GM10248 (cell line): ENCODE data around the gene CCNY.

Experiments used
- CTCF ChIA-PET: fragments of 300-600 bp; sonication (Branson Sonifier 250); formaldehyde crosslinking; extraction: SDS; loops from one replicate; lab custom pipeline; 2021; ENCODE audit warnings: antibody characterized with exemption; lab: Yijun Ruan, JAX
- POLR2A ChIA-PET: fragments of 350-650 bp; sonication (Branson Sonifier 250); formaldehyde crosslinking; extraction: SDS; loops from one replicate; lab custom pipeline; 2020; ENCODE audit warnings: antibody characterized with exemption; lab: Yijun Ruan, JAX
- DNase-seq: peaks from one replicate; pipeline ENCODE4 v3.0.0; 2012; ENCODE audit errors: extremely low spot score
- TF ChIP-seq, protein P1 (sequence below): IDR thresholded peaks from 2 replicates; pipeline ENCODE4 v1.5.1; 2012; ENCODE audit warnings: mild to moderate bottlenecking, low read depth; ENCODE audit errors: extremely low read depth, missing control alignments, control extremely low read depth

Gene CCNY

DNA sequence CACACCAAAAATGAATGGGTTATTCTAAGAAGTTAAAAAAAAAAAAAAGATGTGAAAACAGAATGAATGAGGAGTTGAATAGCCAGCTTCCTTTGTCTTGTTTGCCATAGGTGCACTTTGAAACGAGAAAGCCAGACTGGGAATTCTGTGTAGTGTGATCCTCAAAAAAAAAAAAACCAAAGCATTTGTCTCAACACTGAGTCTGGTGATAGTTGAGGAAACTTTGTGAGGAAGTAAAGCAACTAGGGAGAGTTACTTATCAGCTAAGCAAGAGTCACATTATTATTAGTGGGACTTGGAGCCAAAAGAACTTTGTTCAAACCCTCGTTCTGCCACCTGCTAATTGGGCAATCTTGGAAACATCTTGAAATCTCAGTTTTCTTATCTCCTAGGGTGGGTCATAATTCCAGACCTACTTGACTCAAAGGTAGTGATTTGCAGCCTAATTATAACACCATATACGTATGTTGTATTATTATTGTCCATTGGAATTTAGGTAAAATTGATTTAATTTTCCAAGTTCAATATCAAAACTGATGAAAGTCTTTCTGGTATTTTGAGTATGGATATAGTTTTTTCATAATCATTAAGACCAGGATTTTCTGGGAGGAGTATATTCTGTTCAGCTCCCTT lies 169.0 kb downstream of the CCNY start:
- ChIA-PET POLR2A (no interaction called here), CTCF (interaction anchor here (0.8 to 2.4 kb wide), 7 partner anchors 10 to 126 kb away, joined by 3 to 7 read pairs (median 3); no protein-coding TSS in a partner anchor)
- TF ChIP-seq, protein P1, sequence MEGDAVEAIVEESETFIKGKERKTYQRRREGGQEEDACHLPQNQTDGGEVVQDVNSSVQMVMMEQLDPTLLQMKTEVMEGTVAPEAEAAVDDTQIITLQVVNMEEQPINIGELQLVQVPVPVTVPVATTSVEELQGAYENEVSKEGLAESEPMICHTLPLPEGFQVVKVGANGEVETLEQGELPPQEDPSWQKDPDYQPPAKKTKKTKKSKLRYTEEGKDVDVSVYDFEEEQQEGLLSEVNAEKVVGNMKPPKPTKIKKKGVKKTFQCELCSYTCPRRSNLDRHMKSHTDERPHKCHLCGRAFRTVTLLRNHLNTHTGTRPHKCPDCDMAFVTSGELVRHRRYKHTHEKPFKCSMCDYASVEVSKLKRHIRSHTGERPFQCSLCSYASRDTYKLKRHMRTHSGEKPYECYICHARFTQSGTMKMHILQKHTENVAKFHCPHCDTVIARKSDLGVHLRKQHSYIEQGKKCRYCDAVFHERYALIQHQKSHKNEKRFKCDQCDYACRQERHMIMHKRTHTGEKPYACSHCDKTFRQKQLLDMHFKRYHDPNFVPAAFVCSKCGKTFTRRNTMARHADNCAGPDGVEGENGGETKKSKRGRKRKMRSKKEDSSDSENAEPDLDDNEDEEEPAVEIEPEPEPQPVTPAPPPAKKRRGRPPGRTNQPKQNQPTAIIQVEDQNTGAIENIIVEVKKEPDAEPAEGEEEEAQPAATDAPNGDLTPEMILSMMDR = no peak
- no peak for DNase-seq

DNA sequence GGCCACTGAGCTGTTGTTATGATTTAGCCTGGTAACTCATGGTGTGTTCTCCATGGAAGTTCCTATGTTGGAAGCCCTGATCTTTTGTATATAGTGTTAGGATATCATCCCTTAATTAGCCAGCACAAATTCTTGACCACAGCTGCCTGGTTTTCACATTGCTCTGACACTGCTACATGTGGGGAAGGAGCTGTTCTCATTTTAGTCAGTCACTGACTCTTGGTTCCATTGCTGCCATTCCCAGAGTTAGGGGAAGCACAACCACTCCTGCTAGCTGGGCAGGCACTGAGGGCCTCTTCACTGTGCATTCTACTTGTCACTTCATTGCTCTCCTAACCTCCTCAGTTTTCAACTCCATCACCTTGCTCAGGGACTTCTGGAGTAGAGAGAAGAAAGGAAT lies 170.4 kb downstream of the CCNY start:
- CTCF ChIA-PET = interaction anchor here (1.1 to 2.4 kb wide), 4 partner anchors 11 to 59 kb away, joined by 3 to 7 read pairs (median 3); no protein-coding TSS in a partner anchor

DNA sequence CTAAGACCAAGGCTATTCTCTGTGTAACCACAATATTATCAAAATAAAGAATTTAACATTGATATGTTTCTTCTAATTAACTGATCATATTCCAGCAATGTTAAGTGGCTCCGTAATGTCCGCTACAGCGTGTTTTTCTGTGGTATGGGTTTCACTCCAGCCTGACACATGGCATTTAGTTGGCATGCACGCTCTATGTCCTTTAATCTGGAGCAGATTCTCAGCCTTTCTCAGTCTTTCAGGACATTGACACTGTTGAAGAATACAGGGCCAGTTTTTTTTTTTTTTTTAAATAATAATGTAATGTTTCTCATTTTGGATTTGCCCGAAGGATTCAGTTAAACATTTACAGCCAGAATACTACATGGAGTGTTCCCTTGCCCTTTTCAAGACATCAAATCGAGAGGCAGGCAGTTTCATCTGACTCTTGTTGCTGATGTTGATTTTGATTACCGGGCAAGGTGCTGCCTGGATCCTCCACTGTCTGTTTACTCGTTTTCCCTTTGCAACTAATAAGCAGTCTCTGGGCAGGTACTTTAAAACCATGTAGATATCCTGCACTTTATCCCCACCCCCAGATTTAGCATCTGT lies 171.3 kb downstream of the CCNY start:
- TF ChIP-seq, protein P1 = no peak
- ChIA-PET CTCF (no interaction called here), POLR2A (no interaction called here)
- DNase-seq = no peak

More for the DNA sequence above, 170.4 kb downstream of the CCNY start:
- POLR2A ChIA-PET = no interaction called here
- TF ChIP-seq, protein P1 = no peak
- no peak for DNase-seq

DNA sequence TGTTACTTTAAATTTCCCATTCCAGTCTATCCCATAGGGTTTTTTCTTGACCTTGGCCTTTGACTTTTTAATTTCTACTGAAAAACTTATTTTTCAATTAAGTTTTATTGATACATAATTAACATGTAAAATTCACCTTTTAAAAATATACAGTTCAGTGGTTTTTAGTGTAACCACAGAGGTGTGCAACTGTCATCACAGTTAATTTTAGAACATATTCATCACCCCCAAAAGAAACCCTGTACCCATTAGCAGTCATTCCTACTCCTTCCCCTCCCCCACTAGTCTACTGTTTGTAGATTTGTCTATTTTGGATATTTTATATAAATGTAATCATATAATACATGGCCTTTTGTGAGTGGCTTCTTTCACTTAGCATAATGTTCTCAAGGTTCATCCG lies 172.3 kb downstream of the CCNY start:
- POLR2A ChIA-PET = no interaction called here
- DNase-seq = no peak
- CTCF ChIA-PET = no interaction called here
- TF ChIP-seq, protein P1 = no peak

DNA sequence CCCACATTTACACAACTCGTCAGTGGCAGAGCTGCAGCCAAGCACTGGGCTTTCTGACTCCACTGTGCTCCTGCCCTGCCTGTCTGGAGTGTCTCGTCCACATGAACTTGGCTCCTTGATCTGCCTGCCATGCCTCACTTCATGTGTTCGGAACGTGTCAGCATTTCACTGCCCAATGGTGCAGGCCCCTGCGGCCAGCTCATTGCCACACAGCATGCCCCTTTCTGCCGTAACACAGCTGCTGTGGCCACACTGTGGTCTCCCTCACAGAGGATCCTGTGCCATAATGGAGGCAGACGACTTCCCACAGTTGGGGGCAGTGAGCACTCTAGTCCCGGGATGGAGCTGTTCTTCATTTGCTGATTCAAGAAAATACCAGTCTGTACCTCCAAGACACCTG lies 174.6 kb downstream of the CCNY start:
- ChIA-PET CTCF (interaction anchor here (1.1 to 1.8 kb wide), 2 partner anchors 52 to 128 kb away, joined by 3 to 6 read pairs; no protein-coding TSS in a partner anchor), POLR2A (no interaction called here)
- TF ChIP-seq, protein P1 = no peak
- DNase-seq = no peak

DNA sequence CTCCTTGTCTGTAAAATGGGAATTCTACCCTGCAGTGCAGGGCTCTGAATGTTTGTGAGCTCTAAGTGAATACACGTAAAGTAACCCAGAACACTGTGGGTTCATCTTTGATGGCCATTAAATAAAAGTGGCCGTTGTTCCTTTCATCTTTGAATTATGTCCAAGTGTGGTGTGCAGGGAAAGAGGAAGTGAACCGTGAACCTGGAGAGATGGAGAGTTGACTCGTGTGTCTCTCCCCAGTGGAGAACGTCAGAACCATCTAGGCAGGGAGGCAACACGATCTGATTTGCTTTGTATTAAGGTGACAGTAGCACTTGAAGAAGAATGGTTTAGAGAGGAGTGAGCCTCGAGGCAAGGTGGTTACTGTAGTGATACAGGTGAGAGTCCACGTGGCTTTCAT lies 175.3 kb downstream of the CCNY start:
- TF ChIP-seq, protein P1 = no peak
- POLR2A ChIA-PET = no interaction called here
- no peak for DNase-seq
- CTCF ChIA-PET = interaction anchor here (1.1 to 1.8 kb wide), 2 partner anchors 19 to 129 kb away, joined by 3 to 4 read pairs; no protein-coding TSS in a partner anchor
